ENCODE results near the gene FAM156B.
"Not testable (repeated sequence)": the region's sequence is repeated elsewhere in the genome, so short reads cannot be mapped to it uniquely, and the experiment has no call there.

Gene FAM156B

GRCh38 chrX:52896855-52897709, at the start of gene FAM156B:
Gene FAM156B (plus strand): TSS chrX:52897330. CDS start chrX:52907226, 9,896 bp downstream.
- not testable (repeated sequence) for DNase-seq

- DNase-seq, result no peak
These were observed 44.8 kb upstream of the FAM156B start for GRCh38 chrX:52852110-52852860.

- DNase-seq, result not testable (repeated sequence)
These were observed 40.1 kb upstream of the FAM156B start for GRCh38 chrX:52856991-52857525.

GRCh38 chrX:52865343-52865998, 31.7 kb upstream of the FAM156B start:
- DNase-seq, result no peak

GRCh38 chrX:52867610-52868348, 29.4 kb upstream of the FAM156B start, which contains the start of gene XAGE3:
Gene XAGE3 (minus strand): TSS chrX:52868083. CDS start chrX:52867133, 950 bp downstream.
- no peak for DNase-seq

GRCh38 chrX:52870046-52870445, 27.1 kb upstream of the FAM156B start:
- no peak for DNase-seq

- not testable (repeated sequence) for DNase-seq
These were observed 23.3 kb upstream of the FAM156B start for GRCh38 chrX:52873825-52874224.

GRCh38 chrX:52874661-52875060, 22.5 kb upstream of the FAM156B start:
- no peak for DNase-seq

GRCh38 chrX:52875436-52875835, 21.7 kb upstream of the FAM156B start:
- DNase-seq, result not testable (repeated sequence)

- not testable (repeated sequence) for DNase-seq
These were observed 20.7 kb upstream of the FAM156B start for GRCh38 chrX:52876386-52876785.

GRCh38 chrX:52887459-52887858, 9.7 kb upstream of the FAM156B start:
- not testable (repeated sequence) for DNase-seq

- not testable (repeated sequence) for DNase-seq
These were observed 9.0 kb upstream of the FAM156B start for GRCh38 chrX:52888090-52888489.

GRCh38 chrX:52896438-52896837, 692 bp upstream of the FAM156B start:
- not testable (repeated sequence) for DNase-seq

- not testable (repeated sequence) for DNase-seq
These were observed 8.4 kb downstream of the FAM156B start for GRCh38 chrX:52905531-52905930.

GRCh38 chrX:52906072-52906471, 8.9 kb downstream of the FAM156B start:
- not testable (repeated sequence) for DNase-seq

GRCh38 chrX:52907137-52907536, 10.0 kb downstream of the FAM156B start:
- not testable (repeated sequence) for DNase-seq

GRCh38 chrX:52907900-52908299, 10.8 kb downstream of the FAM156B start:
- not testable (repeated sequence) for DNase-seq

GRCh38 chrX:52909313-52909969, 12.3 kb downstream of the FAM156B start:
- not testable (repeated sequence) for DNase-seq

GRCh38 chrX:52913681-52914080, 16.6 kb downstream of the FAM156B start:
- not testable (repeated sequence) for DNase-seq

GRCh38 chrX:52914704-52915103, 17.6 kb downstream of the FAM156B start:
- DNase-seq, result not testable (repeated sequence)

GRCh38 chrX:52923781-52924241, 26.7 kb downstream of the FAM156B start:
- no peak for DNase-seq
